HepG2 (cell line): ENCODE measurements around the gene KLHL36. TPM values are rescaled to one million over a fixed set of nuclear protein-coding genes. Genes with fewer than 3 reads are reported as not detected.

Source experiments
- ATM ChIP-seq: fragments of 450-650 bp; IDR thresholded peaks from 2 replicates; pipeline ENCODE4 v1.7.1; 2017; ENCODE audit warnings: mild to moderate bottlenecking, borderline replicate concordance
- BCL3 ChIP-seq: sonication (generic); formaldehyde crosslinking; IDR thresholded peaks from 2 replicates; pipeline ENCODE4 v1.5.1; 2020; ENCODE audit warnings: mild to moderate bottlenecking, missing genetic modification reagents, moderate library complexity
- DBP ChIP-seq: sonication (generic); formaldehyde crosslinking; IDR thresholded peaks from 2 replicates; pipeline ENCODE4 v1.4.0; 2020; ENCODE audit warnings: missing genetic modification reagents; ENCODE audit errors: not compliant biosample characterization
- GFI1 ChIP-seq: sonication (generic); formaldehyde crosslinking; IDR thresholded peaks from 2 replicates; pipeline ENCODE4 v1.5.0; 2020; ENCODE audit warnings: missing genetic modification reagents, mild to moderate bottlenecking, borderline replicate concordance
- KDM4B ChIP-seq: sonication (generic); formaldehyde crosslinking; IDR thresholded peaks from 2 replicates; pipeline ENCODE4 v1.4.0; 2020; ENCODE audit warnings: missing genetic modification reagents
- MTA1 ChIP-seq: sonication (generic); formaldehyde crosslinking; IDR thresholded peaks from 2 replicates; pipeline ENCODE4 v1.4.0; 2020; ENCODE audit warnings: missing genetic modification reagents, mild to moderate bottlenecking, borderline replicate concordance
- PHF21A ChIP-seq: sonication (generic); formaldehyde crosslinking; IDR thresholded peaks from 2 replicates; pipeline ENCODE4 v1.5.0; 2020; ENCODE audit warnings: mild to moderate bottlenecking, missing genetic modification reagents
- RFX1 ChIP-seq: fragments of 450-650 bp; IDR thresholded peaks from 2 replicates; pipeline ENCODE4 v1.6.1; 2017
- RNF2 ChIP-seq: fragments of 450-650 bp; conservative IDR thresholded peaks from 2 replicates; pipeline ENCODE4 v1.6.1; 2016; ENCODE audit warnings: low read depth
- SETDB1 ChIP-seq: sonication (generic); formaldehyde crosslinking; IDR thresholded peaks from 2 replicates; pipeline ENCODE4 v1.5.1; 2020; ENCODE audit warnings: missing genetic modification reagents, mild to moderate bottlenecking, borderline replicate concordance
- SMARCC2 ChIP-seq: fragments of 450-650 bp; IDR thresholded peaks from 2 replicates; pipeline ENCODE4 v1.6.1; 2017; ENCODE audit warnings: antibody characterized with exemption, mild to moderate bottlenecking
- ZBED4 ChIP-seq: sonication (generic); formaldehyde crosslinking; IDR thresholded peaks from 2 replicates; pipeline ENCODE4 v1.4.0; 2020; ENCODE audit warnings: missing genetic modification reagents, borderline replicate concordance
- ZBTB39 ChIP-seq: sonication (generic); formaldehyde crosslinking; IDR thresholded peaks from 2 replicates; pipeline ENCODE4 v1.5.0; 2020; ENCODE audit warnings: missing genetic modification reagents
- ZMAT3 ChIP-seq: sonication (generic); formaldehyde crosslinking; conservative IDR thresholded peaks from 2 replicates; pipeline ENCODE4 v1.7.0; 2021; ENCODE audit warnings: missing genetic modification reagents
- ZNF496 ChIP-seq: sonication (generic); formaldehyde crosslinking; IDR thresholded peaks from 2 replicates; pipeline ENCODE4 v1.8.1; 2023; ENCODE audit warnings: mild to moderate bottlenecking, moderate library complexity, missing genetic modification reagents; ENCODE audit not compliant: insufficient replicate concordance
- ZNF709 ChIP-seq: sonication (generic); formaldehyde crosslinking; IDR thresholded peaks from 2 replicates; pipeline ENCODE4 v1.5.0; 2020; ENCODE audit warnings: mild to moderate bottlenecking, missing genetic modification reagents
- ZNF710 ChIP-seq: sonication (generic); formaldehyde crosslinking; IDR thresholded peaks from 2 replicates; pipeline ENCODE4 v1.5.0; 2020; ENCODE audit warnings: mild to moderate bottlenecking, missing genetic modification reagents, borderline replicate concordance
- ZNF879 ChIP-seq: sonication (generic); formaldehyde crosslinking; IDR thresholded peaks from 2 replicates; pipeline ENCODE4 v1.8.1; 2023; ENCODE audit warnings: missing genetic modification reagents
- ZSCAN12 ChIP-seq: sonication (generic); formaldehyde crosslinking; IDR thresholded peaks from 2 replicates; pipeline ENCODE4 v1.9.0; 2021; ENCODE audit warnings: mild to moderate bottlenecking, missing genetic modification reagents
- polyA plus RNA-seq, 8 experiments: library from polyadenylated mRNA; depleted of rRNA in 3 of 8; stranded (reverse) in 7 of 8; unstranded in 1 of 8; fragments of >200 nt; fragmentation: Illumina TruSeq in 4 of 8; extraction: Trizol in 4 of 8; gene quantifications; 2 replicates each; pipeline versions ENCODE4 v1.2.1 to v1.2.3, GENCODE V29; 2011 to 2016; ENCODE audit warnings: low read depth in 4 of 8, missing spikeins in 1 of 8, mixed read lengths in 1 of 8; ENCODE audit not compliant: insufficient read depth in 1 of 8
- total RNA-seq, 5 experiments: library from RNA; depleted of rRNA; stranded (reverse); fragments of >200 nt; fragmentation: Illumina TruSeq; extraction: Trizol; gene quantifications; 2 replicates each; pipeline ENCODE4 v1.2.3, GENCODE V29; 2016; ENCODE audit warnings: low read depth in 1 of 5

KLHL36 gene
- total and polyA plus RNA-seq, 2 of the 13 experiments (the other 11 are each of a cell fraction or from before 2014, with no cell fraction given) = 24.3 to 26.0 TPM

- TF ChIP-seq ZNF496 (CRISPR knock-in tag) = no peak
- no peak for TF ChIP-seq ATM
- TF ChIP-seq ZNF709 = peak; percentile 77
- TF ChIP-seq KDM4B (CRISPR knock-in tag) = no peak
- TF ChIP-seq ZNF710 (CRISPR knock-in tag) = no peak
- no peak for TF ChIP-seq SETDB1 (CRISPR knock-in tag)
- no peak for TF ChIP-seq ZBTB39 (CRISPR knock-in tag)
- TF ChIP-seq SMARCC2 = no peak
- TF ChIP-seq BCL3 = peak; percentile 82; the same call in 1 of the 2 replicates
- TF ChIP-seq RNF2 = peak; percentile 88
- no peak for TF ChIP-seq PHF21A
- TF ChIP-seq ZMAT3 (CRISPR knock-in tag) = no peak
- TF ChIP-seq ZSCAN12 (CRISPR knock-in tag) = peak; percentile 80; the same call in 1 of the 2 replicates
- no peak for TF ChIP-seq ZBED4 (CRISPR knock-in tag)
- TF ChIP-seq RFX1 = no peak
- TF ChIP-seq GFI1 (CRISPR knock-in tag) = no peak
- peak; percentile 73 for TF ChIP-seq DBP
- TF ChIP-seq ZNF879 = 0 out of 2 replicates have a peak, but pooled peaks have one; percentile 44
- no peak for TF ChIP-seq MTA1 (CRISPR knock-in tag)
These were observed 50.9 kb downstream of the KLHL36 start (continued) for GRCh38 chr16:84699147-84699711.
